ENCODE data around the gene TGM6.

- TF ChIP-seq POLR2AphosphoS5 (IDR thresholded peaks at IDR 0.05), result no peak
- TF ChIP-seq, protein P1, sequence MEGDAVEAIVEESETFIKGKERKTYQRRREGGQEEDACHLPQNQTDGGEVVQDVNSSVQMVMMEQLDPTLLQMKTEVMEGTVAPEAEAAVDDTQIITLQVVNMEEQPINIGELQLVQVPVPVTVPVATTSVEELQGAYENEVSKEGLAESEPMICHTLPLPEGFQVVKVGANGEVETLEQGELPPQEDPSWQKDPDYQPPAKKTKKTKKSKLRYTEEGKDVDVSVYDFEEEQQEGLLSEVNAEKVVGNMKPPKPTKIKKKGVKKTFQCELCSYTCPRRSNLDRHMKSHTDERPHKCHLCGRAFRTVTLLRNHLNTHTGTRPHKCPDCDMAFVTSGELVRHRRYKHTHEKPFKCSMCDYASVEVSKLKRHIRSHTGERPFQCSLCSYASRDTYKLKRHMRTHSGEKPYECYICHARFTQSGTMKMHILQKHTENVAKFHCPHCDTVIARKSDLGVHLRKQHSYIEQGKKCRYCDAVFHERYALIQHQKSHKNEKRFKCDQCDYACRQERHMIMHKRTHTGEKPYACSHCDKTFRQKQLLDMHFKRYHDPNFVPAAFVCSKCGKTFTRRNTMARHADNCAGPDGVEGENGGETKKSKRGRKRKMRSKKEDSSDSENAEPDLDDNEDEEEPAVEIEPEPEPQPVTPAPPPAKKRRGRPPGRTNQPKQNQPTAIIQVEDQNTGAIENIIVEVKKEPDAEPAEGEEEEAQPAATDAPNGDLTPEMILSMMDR (IDR thresholded peaks at IDR 0.05 in 8 of 11, conservative IDR thresholded peaks at IDR 0.05 in 3 of 11), result no peak
These were observed 19.6 kb downstream of the TGM6 start for GRCh38 chr20:2400290-2400689.

Data from spleen (tissue), 7 donors.